Activated naive CD4-positive, alpha-beta T cell treated with anti-CD3 and anti-CD28 coated beads, Interleukin-2, amount 50 U/mL, for 72 hours (primary cell): ENCODE results near the gene FXYD1. TPM values are rescaled to one million over a fixed set of nuclear protein-coding genes. Genes with fewer than 3 reads are reported as not detected.

Experiments used
- ATAC-seq, 2 donors: fragments of 150-1000 bp; cut with Tn5 transposase; 2 replicates each; pipeline ENCODE4 v1.10.0; 2021; ENCODE audit warnings: mild to moderate bottlenecking in 2 of 2, moderate library complexity in 2 of 2
- DNase-seq, 2 donors: peaks; one replicate each; pipeline ENCODE4 v3.0.0; 2021 to 2022; ENCODE audit warnings: low spot score in 2 of 2
- H3K27ac Mint-ChIP-seq, 2 donors: one replicate each; pipeline ENCODE4 v1.8.0; 2022; ENCODE audit warnings: mild to moderate bottlenecking in 2 of 2, mixed read lengths in 2 of 2
- H3K36me3 Mint-ChIP-seq, 2 donors: one replicate each; pipeline ENCODE4 v1.8.0; 2022; ENCODE audit warnings: mixed read lengths in 2 of 2
- H3K9me3 Mint-ChIP-seq, 2 donors: one replicate each; pipeline ENCODE4 v1.8.0; 2022; ENCODE audit warnings: mixed read lengths in 2 of 2
- total RNA-seq, 2 donors: library from RNA; stranded (reverse); gene quantifications; one replicate each; pipeline ENCODE4 v1.2.3, GENCODE V29; 2022

FXYD1 gene
- total RNA-seq, 2 donors from 2014 or later, result 1.4 to 2.1 TPM

GRCh38 chr19:35105047-35105410 lies 33.6 kb upstream of the FXYD1 start:
- Mint-ChIP-seq H3K27ac (no peak overlapping the region), H3K36me3 (no peaks in the 10 kb centered on the region), H3K9me3 (no peaks in the 10 kb centered on the region)
- no peak for ATAC-seq
- DNase-seq, result no peak

DNA sequence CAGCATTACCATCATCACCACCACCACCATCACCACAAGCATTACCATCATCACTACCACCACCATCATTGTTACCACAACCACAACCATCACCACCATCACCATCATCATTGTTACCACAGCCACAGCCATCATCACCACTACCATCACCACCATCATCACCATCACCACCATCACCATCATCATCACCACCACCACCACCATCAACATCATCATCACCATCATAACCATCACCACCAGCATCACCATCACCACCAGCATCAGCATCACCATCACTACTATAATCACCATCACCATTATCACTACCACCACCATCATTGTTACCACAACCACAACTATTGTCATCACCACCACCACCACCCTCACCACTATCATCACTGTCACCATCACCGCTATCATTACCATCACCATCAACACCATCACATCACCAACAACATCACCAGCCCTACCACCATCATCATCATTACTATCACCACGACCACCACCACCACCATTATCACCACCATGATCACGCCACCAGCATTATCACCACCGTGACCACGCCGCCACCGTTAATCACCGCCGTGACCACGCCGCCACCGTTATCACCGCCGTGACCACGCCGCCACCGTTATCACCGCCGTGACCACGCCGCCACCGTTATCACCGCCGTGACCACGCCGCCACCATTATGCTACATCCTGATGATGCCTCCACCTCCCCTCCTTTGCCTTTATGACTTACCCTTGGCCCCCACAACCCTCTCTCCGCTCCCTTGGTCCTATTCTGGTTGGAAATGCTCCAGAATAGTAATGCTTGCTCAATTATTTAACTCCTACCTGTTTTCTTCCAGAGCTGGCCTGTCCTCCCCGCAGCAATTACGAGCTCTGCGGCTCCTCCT lies 33.0 kb upstream of the FXYD1 start:
- no peak for DNase-seq
- peak in 1 of 2 donors; percentile 72 for ATAC-seq
- no peaks in the 10 kb centered on the region for H3K9me3 Mint-ChIP-seq
- no peaks in the 10 kb centered on the region for H3K36me3 Mint-ChIP-seq
- H3K27ac Mint-ChIP-seq, result no peak overlapping the region

DNA sequence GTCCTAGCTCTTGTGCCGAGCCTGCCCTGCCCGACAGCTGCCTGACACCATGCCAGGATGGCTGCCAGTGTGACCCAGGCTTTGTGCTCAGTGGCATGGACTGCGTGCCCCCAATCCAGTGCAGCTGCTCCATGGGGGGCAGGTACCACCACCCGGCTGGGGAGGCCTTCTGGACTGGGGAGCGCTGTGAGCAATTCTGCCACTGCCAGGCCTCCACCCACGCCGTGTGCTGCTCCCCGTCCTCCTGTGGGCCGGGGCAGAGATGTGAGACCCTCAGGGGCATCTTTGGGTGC lies 32.4 kb upstream of the FXYD1 start:
- no peak for DNase-seq
- no peak overlapping the region for H3K27ac Mint-ChIP-seq

DNA sequence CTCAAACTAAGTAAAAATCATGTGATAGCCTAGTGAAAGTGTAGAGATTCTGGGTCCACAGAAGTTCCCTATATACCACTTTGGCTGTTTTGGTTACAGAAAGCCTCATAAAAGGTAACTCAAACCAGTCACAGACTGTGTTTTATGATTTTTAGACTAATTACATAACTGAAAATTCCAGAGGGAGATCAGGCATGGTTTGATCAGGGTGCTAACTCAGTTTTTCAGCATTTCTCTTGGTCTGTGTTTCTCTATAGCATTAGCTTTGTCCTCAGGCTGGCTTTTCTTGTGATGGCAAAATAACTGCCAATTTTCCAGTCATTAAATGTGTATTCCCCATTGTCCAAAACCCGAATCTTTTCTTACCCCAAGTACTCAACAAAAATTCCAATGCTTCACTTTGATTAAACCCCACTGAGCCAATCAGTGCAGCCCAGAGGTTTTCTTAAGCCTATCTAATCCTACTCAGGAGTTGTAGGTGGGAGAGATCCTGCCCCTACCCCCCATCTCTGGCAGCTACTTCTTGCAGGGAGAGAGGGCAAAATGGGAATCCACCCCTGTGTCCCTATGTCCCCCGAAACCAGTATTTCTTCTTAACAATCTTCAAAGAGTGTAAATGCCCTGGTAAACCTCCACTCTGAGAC lies 31.6 kb upstream of the FXYD1 start:
- Mint-ChIP-seq H3K27ac (no peak overlapping the region), H3K36me3 (no peaks in the 10 kb centered on the region), H3K9me3 (no peaks in the 10 kb centered on the region)
- DNase-seq, result no peak
- ATAC-seq, result no peak

More for the DNA sequence above, 32.4 kb upstream of the FXYD1 start:
- no peak for ATAC-seq
- Mint-ChIP-seq H3K9me3 (no peaks in the 10 kb centered on the region), H3K36me3 (no peaks in the 10 kb centered on the region)

DNA sequence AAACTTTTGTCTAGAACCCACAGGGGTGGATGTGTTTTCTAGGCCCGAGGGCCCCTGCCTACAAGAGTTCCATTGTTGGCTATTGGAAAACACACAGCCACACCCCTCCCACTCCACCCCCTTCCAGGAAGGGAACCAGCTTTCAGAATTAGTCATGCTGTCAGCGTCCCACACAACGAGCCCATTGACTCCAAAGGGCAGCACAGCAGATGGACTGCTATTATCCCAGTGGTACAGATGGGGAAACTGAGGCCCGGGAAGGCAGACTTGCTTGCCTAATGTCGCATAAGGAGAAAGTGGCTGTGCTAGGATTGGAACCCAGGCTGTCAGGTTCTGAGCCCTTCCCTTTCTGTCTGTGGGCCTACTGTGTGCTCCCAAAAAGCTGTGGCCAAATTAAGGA lies 31.1 kb upstream of the FXYD1 start:
- H3K27ac Mint-ChIP-seq, result no peak overlapping the region
- no peaks in the 10 kb centered on the region for H3K9me3 Mint-ChIP-seq
- ATAC-seq (no peak), DNase-seq (no peak)
- no peaks in the 10 kb centered on the region for H3K36me3 Mint-ChIP-seq

GRCh38 chr19:35108730-35109129 lies 29.9 kb upstream of the FXYD1 start:
- H3K27ac Mint-ChIP-seq, result no peak overlapping the region
- no peaks in the 10 kb centered on the region for H3K9me3 Mint-ChIP-seq
- H3K36me3 Mint-ChIP-seq, result no peaks in the 10 kb centered on the region
- DNase-seq, result no peak
- no peak for ATAC-seq

GRCh38 chr19:35109395-35110112 lies 29.1 kb upstream of the FXYD1 start:
- no peak overlapping the region for H3K27ac Mint-ChIP-seq
- no peak for ATAC-seq
- no peaks in the 10 kb centered on the region for H3K36me3 Mint-ChIP-seq

DNA sequence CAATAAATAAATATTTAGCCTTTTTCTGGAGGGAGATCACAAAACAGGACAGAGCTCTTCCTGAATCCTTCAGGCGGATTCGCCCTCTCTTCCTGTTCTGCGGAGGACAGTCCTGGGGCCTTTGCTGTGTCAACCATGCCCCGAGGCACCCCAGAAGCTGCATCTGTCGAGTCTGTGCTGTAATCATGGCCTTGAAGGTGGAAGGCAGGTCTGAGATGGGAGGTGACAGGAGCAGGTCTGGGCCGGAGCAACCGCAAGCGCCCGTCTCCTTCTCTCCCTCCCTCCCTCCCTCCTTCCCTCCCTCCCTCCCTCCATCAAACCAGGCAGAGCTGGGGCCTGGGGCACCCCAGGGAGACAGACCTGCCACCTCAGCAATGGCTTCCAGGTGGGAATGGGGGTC lies 27.6 kb upstream of the FXYD1 start:
- DNase-seq (no peak), ATAC-seq (no peak)
- no peaks in the 10 kb centered on the region for H3K36me3 Mint-ChIP-seq
- no peaks in the 10 kb centered on the region for H3K9me3 Mint-ChIP-seq
- H3K27ac Mint-ChIP-seq, result no peak overlapping the region

More at GRCh38 chr19:35109395-35110112, 29.1 kb upstream of the FXYD1 start:
- H3K9me3 Mint-ChIP-seq, result no peaks in the 10 kb centered on the region
- no peak for DNase-seq

DNA sequence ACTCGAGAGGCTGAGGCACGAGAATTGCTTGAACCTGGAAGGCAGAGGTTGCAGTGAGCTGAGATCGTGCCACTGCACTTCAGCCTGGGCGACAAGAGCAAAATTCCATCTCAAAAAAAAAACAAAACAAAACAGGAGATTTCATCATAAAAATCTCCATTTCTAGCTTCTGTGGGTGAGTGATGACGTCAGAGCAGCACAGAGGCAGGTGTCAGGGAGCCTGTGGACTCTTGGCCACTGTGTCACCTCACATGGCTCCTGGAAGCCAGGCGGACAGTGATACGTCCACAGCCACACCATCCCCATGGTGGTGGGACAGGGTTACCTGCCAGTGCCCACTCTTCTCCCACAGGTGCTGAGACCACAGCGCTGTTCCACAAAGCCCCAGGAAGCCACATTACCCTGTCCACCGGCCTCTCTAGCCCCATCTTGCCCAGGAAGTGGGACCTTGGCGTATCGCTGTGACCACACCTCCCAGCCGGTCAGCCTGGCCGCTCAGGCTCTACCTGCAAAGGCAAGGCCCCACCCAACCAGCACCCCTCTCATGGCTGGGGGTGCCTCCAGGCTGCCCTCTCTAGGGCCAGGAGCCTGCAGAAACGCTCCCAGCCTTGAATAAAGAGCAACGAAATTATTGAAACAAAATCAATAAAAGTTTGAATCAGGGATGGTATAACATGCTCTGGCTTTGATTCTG lies 25.5 kb upstream of the FXYD1 start:
- DNase-seq (no peak), ATAC-seq (no peak)
- Mint-ChIP-seq H3K27ac (no peak overlapping the region), H3K36me3 (no peaks in the 10 kb centered on the region), H3K9me3 (no peaks in the 10 kb centered on the region)

GRCh38 chr19:35114353-35115176 lies 24.1 kb upstream of the FXYD1 start:
- peak; percentile 88 to 90 for ATAC-seq
- peak overlapping the region; percentile 50 to 63 for H3K27ac Mint-ChIP-seq
- H3K9me3 Mint-ChIP-seq, result no peaks in the 10 kb centered on the region
- peak; percentile 70 to 82 for DNase-seq
- no peaks in the 10 kb centered on the region for H3K36me3 Mint-ChIP-seq

- ATAC-seq (no peak), DNase-seq (no peak)
- no peaks in the 10 kb centered on the region for H3K9me3 Mint-ChIP-seq
- peak within 1 kb of the TSS; percentile 50 to 63 for H3K27ac Mint-ChIP-seq
- no peaks in the 10 kb centered on the region for H3K36me3 Mint-ChIP-seq
These were observed 23.3 kb upstream of the FXYD1 start, which contains the start of gene FXYD3 for GRCh38 chr19:35115177-35115951. Gene FXYD3 (plus strand): TSS chr19:35115823. CDS start chr19:35119377, 3,554 bp downstream.

DNA sequence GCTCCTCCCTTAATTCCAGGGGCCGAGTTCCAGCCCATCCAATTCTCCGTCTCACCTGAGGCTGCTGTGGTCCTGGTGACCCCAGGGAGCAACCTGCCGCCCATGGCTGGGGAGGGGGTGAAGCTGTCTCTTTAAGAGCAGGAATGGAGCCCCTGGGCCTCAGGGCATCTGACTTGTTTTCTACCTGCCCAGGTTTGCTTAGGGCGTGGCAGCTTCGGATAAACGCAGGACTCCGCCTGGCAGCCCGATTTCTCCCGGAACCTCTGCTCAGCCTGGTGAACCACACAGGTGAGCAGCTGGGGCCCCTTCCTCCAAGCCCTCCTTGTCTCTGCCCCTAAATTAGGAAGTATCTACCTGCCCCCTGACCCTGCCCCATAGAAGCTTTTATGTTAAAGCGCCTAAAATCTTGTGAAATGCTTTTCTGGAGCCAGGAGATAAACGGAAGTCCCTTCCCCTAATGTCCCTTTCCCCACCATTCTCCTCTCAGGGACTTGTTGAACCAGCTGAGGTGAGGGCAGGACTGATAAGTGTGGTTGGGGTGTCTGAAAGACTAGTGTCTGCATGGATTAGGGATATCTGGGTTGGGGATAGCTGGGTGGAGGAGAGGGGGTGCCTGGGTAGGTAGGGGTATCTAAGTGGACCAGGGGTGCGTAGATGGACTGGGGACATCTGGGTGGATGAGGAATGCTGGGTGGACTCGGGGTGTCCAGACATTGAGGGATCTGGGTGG lies 22.4 kb upstream of the FXYD1 start:
- Mint-ChIP-seq H3K36me3 (no peaks in the 10 kb centered on the region), H3K9me3 (no peaks in the 10 kb centered on the region), H3K27ac (no peak overlapping the region)
- ATAC-seq (no peak), DNase-seq (no peak)

GRCh38 chr19:35117116-35117515 lies 21.5 kb upstream of the FXYD1 start:
- no peaks in the 10 kb centered on the region for H3K9me3 Mint-ChIP-seq
- H3K36me3 Mint-ChIP-seq, result no peaks in the 10 kb centered on the region
- no peak for DNase-seq
- H3K27ac Mint-ChIP-seq, result no peak overlapping the region
- ATAC-seq, result no peak

- no peak overlapping the region for H3K27ac Mint-ChIP-seq
- ATAC-seq, result no peak
- H3K9me3 Mint-ChIP-seq, result no peaks in the 10 kb centered on the region
- DNase-seq, result no peak
- no peaks in the 10 kb centered on the region for H3K36me3 Mint-ChIP-seq
These were observed 20.8 kb upstream of the FXYD1 start for GRCh38 chr19:35117799-35118198.
